ENCODE measurements around the gene PKP4. TPM values are rescaled to one million over a fixed set of nuclear protein-coding genes. Genes with fewer than 3 reads are reported as not detected.

The PKP4 gene
- polyA plus RNA-seq, 1 experiment, result 47.0 TPM

- no peak for DNase-seq (ENCODE audit: low read depth)
- TF ChIP-seq CTCF (IDR thresholded peaks at IDR 0.05; ENCODE audit: insufficient read depth, low read depth, low read length), result no peak
- POLR2A ChIA-PET, result no interaction called here
- no peak overlapping the region for H3K4me3 ChIP-seq (ENCODE audit: low read depth, low read length)
- CTCF ChIA-PET, result no interaction called here
- no peaks in the 10 kb centered on the region for H3K36me3 ChIP-seq (ENCODE audit: control insufficient read depth, insufficient read depth, low read length)
- H3K27me3 ChIP-seq (ENCODE audit: control insufficient read depth, insufficient read depth, low read length), result no peaks in the 10 kb centered on the region; the same call in 1 of the 2 replicates
These were observed 232.6 kb downstream of the PKP4 start for GRCh38 chr2:158689391-158689790.

GRCh38 chr2:158690823-158691222 lies 234.1 kb downstream of the PKP4 start:
- CTCF ChIA-PET, result interaction anchor here (0.7 kb wide), 1 partner anchor 60 kb away, joined by 3 read pairs; no protein-coding TSS in a partner anchor
- DNase-seq (ENCODE audit: low read depth), result no peak

GRCh38 chr2:158691619-158692018 lies 234.9 kb downstream of the PKP4 start:
- TF ChIP-seq CTCF (IDR thresholded peaks at IDR 0.05; ENCODE audit: insufficient read depth, low read depth, low read length), result no peak
- DNase-seq (ENCODE audit: low read depth), result no peak
- Histone ChIP-seq H3K4me3 (ENCODE audit: low read depth, low read length) (no peak overlapping the region), H3K36me3 (ENCODE audit: control insufficient read depth, insufficient read depth, low read length) (no peaks in the 10 kb centered on the region), H3K27me3 (ENCODE audit: control insufficient read depth, insufficient read depth, low read length) (no peaks in the 10 kb centered on the region; the same call in 1 of the 2 replicates)
- POLR2A ChIA-PET, result interaction anchor here (0.6 kb wide), 1 partner anchor 1790 kb away, joined by 3 read pairs; no protein-coding TSS in a partner anchor
- CTCF ChIA-PET, result no interaction called here

More at GRCh38 chr2:158690823-158691222, 234.1 kb downstream of the PKP4 start:
- POLR2A ChIA-PET, result no interaction called here
- Histone ChIP-seq H3K27me3 (ENCODE audit: control insufficient read depth, insufficient read depth, low read length) (no peaks in the 10 kb centered on the region; the same call in 1 of the 2 replicates), H3K36me3 (ENCODE audit: control insufficient read depth, insufficient read depth, low read length) (no peaks in the 10 kb centered on the region), H3K4me3 (ENCODE audit: low read depth, low read length) (no peak overlapping the region)
- no peak for TF ChIP-seq CTCF (IDR thresholded peaks at IDR 0.05; ENCODE audit: insufficient read depth, low read depth, low read length)

GRCh38 chr2:158692372-158693103 lies 235.8 kb downstream of the PKP4 start:
- Histone ChIP-seq H3K4me3 (ENCODE audit: low read depth, low read length) (no peak overlapping the region), H3K36me3 (ENCODE audit: control insufficient read depth, insufficient read depth, low read length) (no peaks in the 10 kb centered on the region), H3K27me3 (ENCODE audit: control insufficient read depth, insufficient read depth, low read length) (no peaks in the 10 kb centered on the region; the same call in 1 of the 2 replicates)
- DNase-seq (ENCODE audit: low read depth), result no peak
- ChIA-PET POLR2A (interaction anchor here (0.6 kb wide), 1 partner anchor 1791 kb away, joined by 3 read pairs; no protein-coding TSS in a partner anchor), CTCF (no interaction called here)
- TF ChIP-seq CTCF (IDR thresholded peaks at IDR 0.05; ENCODE audit: insufficient read depth, low read depth, low read length), result no peak

- CTCF ChIA-PET, result no interaction called here
- POLR2A ChIA-PET, result no interaction called here
- Histone ChIP-seq H3K4me3 (ENCODE audit: low read depth, low read length) (no peak overlapping the region), H3K27me3 (ENCODE audit: control insufficient read depth, insufficient read depth, low read length) (no peaks in the 10 kb centered on the region; the same call in 1 of the 2 replicates), H3K36me3 (ENCODE audit: control insufficient read depth, insufficient read depth, low read length) (no peaks in the 10 kb centered on the region)
- TF ChIP-seq CTCF (IDR thresholded peaks at IDR 0.05; ENCODE audit: insufficient read depth, low read depth, low read length), result no peak
- no peak for DNase-seq (ENCODE audit: low read depth)
These were observed 236.7 kb downstream of the PKP4 start for GRCh38 chr2:158693476-158693875.

Measured in BJ (cell line).